ENCODE results near the gene PIGT. TPM values are rescaled to one million over a fixed set of nuclear protein-coding genes. Genes with fewer than 3 reads are reported as not detected.

The PIGT gene
- total and polyA plus RNA-seq, 10 of the 15 experiments (the other 5 are each of a cell fraction or from before 2014, with no cell fraction given): 18.6 to 66.0 (median 35.3) TPM

GRCh38 chr20:45406260-45407066 is 9.5 kb upstream of the PIGT start (continued):
- no peak for TF ChIP-seq NFIC (IDR thresholded peaks at IDR 0.05; ENCODE audit: low read depth, low read length)
- no peak for TF ChIP-seq ZNF207 (IDR thresholded peaks at IDR 0.05; ENCODE audit: borderline replicate concordance)
- no peak for TF ChIP-seq RFX5 (IDR thresholded peaks at IDR 0.05; ENCODE audit: low read depth, low read length)
- no peak for TF ChIP-seq NBN (IDR thresholded peaks at IDR 0.05)
- no peak for TF ChIP-seq ZNF384 (IDR thresholded peaks at IDR 0.05; ENCODE audit: borderline replicate concordance, low read depth, low read length)
- no peak; the same call in 1 of the 2 replicates for TF ChIP-seq PAX5 (IDR thresholded peaks at IDR 0.05; ENCODE audit: borderline replicate concordance, low read depth, low read length)
- TF ChIP-seq MYC (IDR thresholded peaks at IDR 0.05; ENCODE audit: insufficient read depth, insufficient read length, insufficient replicate concordance, low read length, severe bottlenecking): no peak
- TF ChIP-seq PML (IDR thresholded peaks at IDR 0.05; ENCODE audit: low read length): no peak
- TF ChIP-seq ESRRA (IDR thresholded peaks at IDR 0.05; ENCODE audit: low read length): no peak
- 0 out of 3 replicates have a peak, but pooled peaks of 1 of the 2 experiments have one; percentile 37 for TF ChIP-seq EGR1 (IDR thresholded peaks at IDR 0.05; ENCODE audit: borderline replicate concordance in 1 of 2, low read depth in 2 of 2, low read length in 2 of 2)
- TF ChIP-seq POLR2AphosphoS5 (IDR thresholded peaks at IDR 0.05; ENCODE audit: low read length): no peak
- no peak for TF ChIP-seq ZNF217 (IDR thresholded peaks at IDR 0.05)
- no peak for TF ChIP-seq FOXK2 (IDR thresholded peaks at IDR 0.05)
- no peak for TF ChIP-seq SMAD1 (IDR thresholded peaks at IDR 0.05; ENCODE audit: low read depth, partially characterized antibody)
- TF ChIP-seq ZBTB11 (CRISPR knock-in tag; IDR thresholded peaks at IDR 0.05): no peak
- TF ChIP-seq NFYA (IDR thresholded peaks at IDR 0.05; ENCODE audit: borderline replicate concordance, low read depth, low read length): no peak
- no peak for TF ChIP-seq RB1 (IDR thresholded peaks at IDR 0.05; ENCODE audit: borderline replicate concordance)
- TF ChIP-seq SMC3 (IDR thresholded peaks at IDR 0.05; ENCODE audit: borderline replicate concordance, low read length): no peak
- TF ChIP-seq ATF7 (IDR thresholded peaks at IDR 0.05; ENCODE audit: low read depth): no peak
- TF ChIP-seq ZNF622 (IDR thresholded peaks at IDR 0.05): no peak
- no peak for TF ChIP-seq RBBP5 (conservative IDR thresholded peaks at IDR 0.05)
- TF ChIP-seq MTA2 (IDR thresholded peaks at IDR 0.05; ENCODE audit: low read depth): no peak
- peak; percentile 80 for TF ChIP-seq HDAC6 (IDR thresholded peaks at IDR 0.05; ENCODE audit: unreplicated experiment)
- TF ChIP-seq POLR2AphosphoS2 (IDR thresholded peaks at IDR 0.05; ENCODE audit: low read depth, low read length): no peak
- no peak for TF ChIP-seq CREB1 (IDR thresholded peaks at IDR 0.05; ENCODE audit: low read depth)
- TF ChIP-seq NR2F1 (conservative IDR thresholded peaks at IDR 0.05): 0 out of 2 replicates have a peak, but pooled peaks have one; percentile 16
- TF ChIP-seq RELA (IDR thresholded peaks at IDR 0.05; ENCODE audit: borderline replicate concordance, partially characterized antibody): no peak
- TF ChIP-seq E2F4 (IDR thresholded peaks at IDR 0.05; ENCODE audit: low read depth, low read length): no peak
